Measurements from ENCODE around the gene PDCL3. TPM values are rescaled to one million over a fixed set of nuclear protein-coding genes. Genes with fewer than 3 reads are reported as not detected.

Gene PDCL3
- total RNA-seq, 1 donor = 7.0 TPM

GRCh38 chr2:100560216-100560830, 2.5 kb upstream of the PDCL3 start:
- no peak for DNase-seq (ENCODE audit: low read depth in 2 of 3, low spot score in 2 of 3)

DNA sequence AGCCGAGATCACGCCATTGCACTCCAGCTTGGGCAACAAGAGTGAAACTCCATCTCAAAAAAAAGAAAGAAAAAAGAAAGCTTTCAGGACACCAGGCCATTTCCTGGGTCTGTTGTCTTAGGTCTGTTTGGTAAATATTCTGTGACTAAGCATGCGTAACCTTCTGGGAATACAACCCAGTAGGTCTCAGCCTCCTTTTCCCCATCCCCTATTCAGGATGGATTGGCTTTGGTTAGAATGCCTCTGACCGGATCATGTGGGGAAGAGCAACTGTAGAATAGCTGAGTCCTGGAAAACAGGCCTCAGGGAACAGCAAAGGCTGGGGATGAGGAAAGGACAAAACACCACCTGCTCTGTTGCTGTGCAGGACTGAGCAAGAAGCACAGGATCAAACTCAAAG, 1.6 kb upstream of the PDCL3 start:
- DNase-seq (ENCODE audit: low read depth in 2 of 3, low spot score in 2 of 3) = no peak

DNA sequence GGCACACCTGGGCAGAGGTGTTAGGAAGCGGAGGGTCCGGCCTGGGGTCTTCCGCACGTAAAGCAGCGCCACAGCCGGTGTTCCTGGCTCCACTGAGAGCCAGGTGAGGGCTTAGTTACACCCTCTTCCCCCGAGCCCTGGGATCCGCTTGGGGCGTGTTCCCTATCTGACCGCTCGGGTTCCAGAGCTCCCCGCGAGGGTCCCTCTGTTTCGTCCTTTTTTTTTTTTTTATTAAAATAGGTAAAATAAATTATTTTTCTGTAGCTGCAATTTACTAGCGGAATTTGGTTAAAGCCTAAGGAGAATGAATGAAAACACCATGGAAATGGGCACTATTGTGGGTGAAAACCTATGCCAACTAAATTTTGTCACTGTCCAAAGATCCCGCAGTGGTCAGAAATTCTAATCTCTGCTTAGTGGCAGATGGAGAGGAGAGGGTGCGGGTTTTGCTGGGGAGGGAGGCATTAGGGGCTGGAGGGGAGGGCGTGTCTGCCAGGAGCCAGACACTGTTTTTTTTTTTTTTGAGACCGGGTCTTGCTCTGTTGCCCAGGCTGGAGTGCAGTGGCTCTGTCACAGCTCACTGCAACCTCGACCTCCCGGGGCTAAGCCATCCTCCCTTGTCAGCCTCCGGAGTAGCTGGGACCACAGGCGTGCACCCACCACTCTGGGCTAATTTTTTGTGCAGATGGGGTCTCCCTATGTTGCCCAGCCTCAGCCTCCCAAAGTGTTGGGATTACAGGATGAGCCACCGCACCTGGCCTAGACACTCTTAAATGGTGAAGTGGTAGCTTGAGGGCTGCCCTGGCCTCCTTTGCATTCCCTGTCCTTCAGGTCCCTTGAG, 834 bp downstream of the PDCL3 start:
- no peak for DNase-seq (ENCODE audit: low read depth in 2 of 3, low spot score in 2 of 3)

DNA sequence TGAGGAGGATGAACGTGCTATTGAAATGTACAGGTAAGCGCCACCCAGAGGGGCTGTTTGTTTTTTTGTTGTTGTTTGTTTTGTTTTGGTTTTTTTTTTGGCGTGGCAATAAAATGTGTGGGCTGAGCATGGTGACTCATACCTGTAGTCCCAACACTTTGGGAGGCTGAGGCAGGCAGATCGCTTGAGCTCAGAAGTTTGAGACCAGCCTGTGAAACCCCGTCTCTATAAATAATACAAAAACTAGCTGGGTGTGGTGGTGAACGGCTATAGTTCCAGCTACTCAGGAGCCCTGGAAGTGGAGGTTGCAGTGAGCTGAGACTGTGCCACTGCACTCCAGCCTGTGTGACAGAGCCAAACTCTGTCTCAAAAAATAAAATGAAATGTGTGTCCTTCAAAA, 6.2 kb downstream of the PDCL3 start:
- DNase-seq (ENCODE audit: low read depth in 2 of 3, low spot score in 2 of 3) = no peak

DNA sequence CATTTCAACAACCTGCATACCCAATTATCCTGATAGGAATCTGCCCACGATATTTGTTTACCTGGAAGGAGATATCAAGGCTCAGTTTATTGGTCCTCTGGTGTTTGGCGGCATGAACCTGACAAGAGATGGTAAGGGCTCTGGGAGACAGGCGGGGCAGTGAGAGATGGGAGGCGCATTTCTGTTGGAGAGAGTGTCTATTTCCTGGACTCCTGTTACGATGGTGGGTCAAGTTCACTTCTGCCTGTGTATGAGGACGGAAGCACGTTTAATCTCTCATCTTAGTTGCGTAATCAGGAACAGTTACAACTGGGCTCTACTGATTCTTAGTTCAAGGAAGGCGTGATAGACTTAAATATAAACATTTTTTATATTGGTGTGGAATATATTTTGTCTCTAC, 8.9 kb downstream of the PDCL3 start:
- no peak for DNase-seq (ENCODE audit: low read depth in 2 of 3, low spot score in 2 of 3)

DNA sequence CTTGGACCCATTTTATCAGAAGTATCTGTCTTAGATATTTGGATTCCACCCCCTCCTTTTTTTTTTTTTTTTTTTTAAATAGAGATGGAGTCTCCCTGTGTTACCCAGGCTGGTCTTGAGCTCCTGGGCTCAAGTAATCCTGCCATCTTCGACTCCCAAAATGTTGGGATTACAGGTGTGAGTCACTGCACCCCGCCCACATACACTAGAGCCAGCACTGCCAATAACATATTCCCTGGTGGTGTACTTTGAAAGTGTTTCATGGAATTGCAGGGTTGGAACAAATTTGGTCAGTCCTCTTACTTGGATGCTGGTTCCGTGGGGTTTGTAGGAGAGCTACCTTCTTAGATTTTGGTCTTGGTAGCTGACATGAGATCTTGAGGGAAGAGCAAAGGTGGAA, 15.0 kb downstream of the PDCL3 start:
- no peak for DNase-seq (ENCODE audit: low read depth in 2 of 3, low spot score in 2 of 3)

- peak; percentile 50 to 72 (median 71) for DNase-seq (ENCODE audit: low read depth in 2 of 3, low spot score in 2 of 3)
These were observed 17.8 kb downstream of the PDCL3 start for GRCh38 chr2:100580367-100581276.

DNA sequence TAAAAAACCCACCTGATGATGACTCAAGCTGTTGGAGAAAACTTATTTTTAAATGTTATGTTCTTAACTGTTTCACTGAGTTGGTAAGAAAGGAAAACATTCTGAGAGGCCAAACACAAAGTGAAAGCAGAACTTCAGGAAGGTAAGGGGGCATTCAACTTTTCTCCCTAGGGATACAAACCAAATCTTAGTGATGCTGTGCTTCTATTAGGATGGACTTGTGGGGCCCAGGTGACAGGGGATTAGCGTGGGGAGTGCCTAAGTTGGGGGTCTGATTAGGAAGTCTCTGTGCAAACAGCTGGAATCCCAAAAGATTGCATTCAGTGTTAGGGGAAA, 18.5 kb downstream of the PDCL3 start:
- DNase-seq (ENCODE audit: low read depth in 2 of 3, low spot score in 2 of 3) = no peak

DNA sequence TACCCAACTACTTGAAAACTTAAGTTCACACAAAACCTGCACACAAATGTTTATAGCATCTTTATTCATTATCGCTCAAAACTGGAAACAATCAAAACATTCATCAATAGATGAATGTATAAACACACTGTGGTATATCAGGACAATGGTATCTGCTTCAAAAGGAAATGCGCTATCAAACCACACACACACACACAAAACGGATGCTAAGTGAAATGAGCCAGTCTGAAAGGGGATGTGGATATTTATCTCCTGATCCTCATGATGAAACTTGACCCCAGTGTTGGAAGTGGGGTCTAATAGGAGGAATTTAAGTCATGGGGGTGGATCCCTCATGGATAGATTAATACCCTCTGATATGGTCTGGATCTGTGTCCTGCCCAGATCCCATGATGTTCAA, 22.0 kb downstream of the PDCL3 start:
- peak in 1 of 3 donors; percentile 27 for DNase-seq (ENCODE audit: low read depth in 2 of 3, low spot score in 2 of 3)

GRCh38 chr2:100588071-100588786, 25.4 kb downstream of the PDCL3 start:
- DNase-seq (ENCODE audit: low read depth in 2 of 3, low spot score in 2 of 3) = peak in 2 of 3 donors; percentile 66 to 75

- DNase-seq (ENCODE audit: low read depth in 2 of 3, low spot score in 2 of 3) = no peak
These were observed 26.7 kb downstream of the PDCL3 start for GRCh38 chr2:100589527-100589926.

GRCh38 chr2:100592226-100592625, 29.4 kb downstream of the PDCL3 start:
- no peak for DNase-seq (ENCODE audit: low read depth in 2 of 3, low spot score in 2 of 3)

DNA sequence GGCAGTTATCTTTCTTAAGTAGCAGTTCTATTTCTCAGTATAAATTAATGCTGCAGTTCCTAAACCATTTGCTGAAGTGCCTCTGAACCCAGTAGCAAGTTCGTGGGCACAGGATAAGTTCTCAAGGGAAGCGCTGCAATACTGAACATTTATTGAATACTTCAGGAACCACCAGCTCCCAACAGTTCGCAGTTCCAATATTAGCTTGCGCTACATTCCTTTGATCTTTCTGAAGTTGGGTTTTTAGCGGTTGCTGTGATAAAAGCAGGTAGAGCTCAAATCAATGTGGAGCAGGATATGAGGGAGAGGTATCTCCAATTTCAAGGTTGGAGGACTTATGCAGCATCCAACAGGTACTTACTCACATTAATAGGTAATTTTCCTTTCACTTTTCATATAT, 33.7 kb downstream of the PDCL3 start:
- DNase-seq (ENCODE audit: low read depth in 2 of 3, low spot score in 2 of 3) = no peak

GRCh38 chr2:100599566-100599965, 36.8 kb downstream of the PDCL3 start:
- no peak for DNase-seq (ENCODE audit: low read depth in 2 of 3, low spot score in 2 of 3)

DNA sequence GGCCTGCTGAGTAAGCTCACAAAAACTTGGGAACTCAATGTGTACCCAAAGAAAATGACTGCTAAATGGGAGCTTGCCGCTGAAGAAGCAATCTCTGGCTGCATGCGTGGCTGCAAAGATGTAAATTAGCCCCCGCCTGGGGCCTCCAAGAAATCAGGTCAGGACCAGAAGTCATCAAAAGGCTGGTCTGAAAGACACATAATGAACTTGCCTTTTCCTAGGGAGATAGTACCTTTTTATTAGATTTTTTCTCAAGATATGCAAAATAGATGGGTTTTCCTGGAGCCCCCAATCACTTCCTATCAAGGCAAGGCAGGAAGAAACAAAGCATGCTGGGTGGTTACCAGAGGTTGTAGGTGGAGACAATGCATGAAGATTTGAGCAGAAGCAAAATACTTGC, 38.9 kb downstream of the PDCL3 start:
- no peak for DNase-seq (ENCODE audit: low read depth in 2 of 3, low spot score in 2 of 3)

GRCh38 chr2:100603414-100603813, 40.6 kb downstream of the PDCL3 start:
- DNase-seq (ENCODE audit: low read depth in 2 of 3, low spot score in 2 of 3) = no peak

DNA sequence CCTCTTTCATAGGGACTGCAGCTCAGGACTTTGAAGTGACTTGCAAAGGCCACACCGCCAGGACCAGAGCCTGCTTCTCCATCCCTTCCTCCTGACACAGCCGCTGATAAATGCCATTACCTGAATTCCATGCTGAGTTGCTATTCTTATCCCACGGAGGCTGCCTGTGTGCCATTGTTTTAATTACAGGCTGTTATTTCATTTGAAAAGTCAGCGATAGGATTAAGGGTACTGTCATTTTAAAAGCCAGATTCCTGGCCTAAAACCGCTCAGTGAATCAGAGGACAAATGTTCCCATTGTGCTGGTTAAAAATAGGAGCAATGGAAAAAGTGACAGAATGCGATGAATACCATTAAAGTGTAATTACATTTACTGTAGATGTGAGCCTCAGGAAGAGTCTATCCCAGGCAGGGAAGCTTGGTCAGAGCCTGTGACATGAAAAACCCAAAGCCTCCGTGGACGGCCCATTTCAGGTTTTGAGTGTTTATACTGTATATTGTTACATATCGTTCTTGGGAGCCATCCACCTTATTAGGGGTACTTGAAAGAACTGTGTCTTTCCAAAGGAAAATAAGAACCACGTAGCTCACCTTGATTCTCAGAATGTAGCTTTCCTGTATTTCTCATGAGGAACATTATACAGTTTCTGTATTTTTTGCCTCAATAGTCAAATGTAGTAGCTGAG, 41.3 kb downstream of the PDCL3 start:
- no peak for DNase-seq (ENCODE audit: low read depth in 2 of 3, low spot score in 2 of 3)

DNA sequence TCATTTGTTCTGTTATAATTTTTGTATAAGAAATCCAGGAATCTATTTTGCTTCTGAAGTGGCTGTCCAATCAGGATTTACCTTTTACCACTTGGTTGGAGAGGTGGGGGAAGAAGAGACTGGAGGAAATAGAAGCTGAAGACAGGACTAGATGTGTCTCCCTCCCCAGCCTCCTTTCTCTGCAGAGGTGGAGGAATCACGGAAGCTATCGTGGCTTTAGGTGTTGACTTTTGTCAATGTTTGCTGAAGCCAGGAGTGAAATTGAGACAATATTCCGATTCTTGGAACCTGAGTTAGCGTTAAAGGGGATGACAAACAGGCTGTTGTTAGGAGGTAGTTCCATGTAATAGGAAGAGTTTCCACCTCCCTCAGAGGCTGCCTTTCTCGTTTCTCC, 43.5 kb downstream of the PDCL3 start:
- no peak for DNase-seq (ENCODE audit: low read depth in 2 of 3, low spot score in 2 of 3)

DNA sequence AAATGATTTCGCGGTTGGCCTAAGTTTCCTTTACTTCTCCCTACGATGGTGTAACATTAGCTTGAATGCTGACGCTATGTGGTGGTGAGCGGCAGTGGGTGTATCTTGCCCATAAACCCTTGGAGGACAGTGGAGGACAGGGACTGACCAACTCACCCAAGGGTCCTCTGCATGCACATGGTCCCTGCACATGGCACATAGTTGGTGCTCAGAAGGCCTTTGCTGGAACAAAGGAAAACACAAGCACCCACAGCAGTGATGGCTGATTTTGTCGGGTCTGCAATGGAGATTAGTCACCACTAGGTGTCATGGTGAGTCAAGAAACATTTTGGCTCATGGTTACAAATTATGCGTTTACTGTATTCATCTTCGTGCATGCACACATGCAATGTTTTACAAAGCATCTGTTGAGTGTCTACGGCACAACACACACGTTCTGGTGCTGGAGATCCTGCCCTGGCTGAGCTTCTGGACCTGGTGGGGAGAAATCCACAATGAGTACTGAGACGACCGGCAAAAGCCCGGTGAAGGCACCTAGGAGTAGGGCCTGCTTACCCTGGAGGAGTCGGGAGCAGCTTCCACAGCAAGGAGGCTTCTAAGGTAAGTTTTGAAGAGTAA, 44.0 kb downstream of the PDCL3 start:
- peak; percentile 25 to 29 (median 28) for DNase-seq (ENCODE audit: low read depth in 2 of 3, low spot score in 2 of 3)

GRCh38 chr2:100610381-100610831, 47.6 kb downstream of the PDCL3 start:
- peak; percentile 53 to 70 (median 53) for DNase-seq (ENCODE audit: low read depth in 2 of 3, low spot score in 2 of 3)
